ENCODE results near the gene PRTFDC1. TPM values are rescaled to one million over a fixed set of nuclear protein-coding genes. Genes with fewer than 3 reads are reported as not detected.

Gene PRTFDC1
- total RNA-seq, 2 donors from 2014 or later, result 7.2 to 14.4 TPM

Other genes starting within 250 kb of the PRTFDC1 start
- gene ARHGAP21, start 228.7 kb downstream of the PRTFDC1 start, total RNA-seq, result 100 to 1,000 TPM; 121 to 167 TPM
- not detected for gene ENKUR, start 63.6 kb upstream of the PRTFDC1 start, total RNA-seq
- gene THNSL1, start 64.0 kb upstream of the PRTFDC1 start, total RNA-seq, result 1 to 10 TPM; 1.9 to 2.1 TPM
- under 1 TPM; 0.05 TPM for gene GPR158, start 222.4 kb upstream of the PRTFDC1 start, total RNA-seq